NCI-H2081 treated with DMSO at 0.1 percent for 48 hours (cell line): Measurements from ENCODE around the gene PITPNM1.
"Not testable (repeated sequence)": the region's sequence is repeated elsewhere in the genome, so short reads cannot be mapped to it uniquely, and the experiment has no call there.

Experiments used
- DNase-seq: peaks from one replicate; lab custom pipeline; 2025; lab: John Stamatoyannopoulos, UW

The PITPNM1 gene

DNA sequence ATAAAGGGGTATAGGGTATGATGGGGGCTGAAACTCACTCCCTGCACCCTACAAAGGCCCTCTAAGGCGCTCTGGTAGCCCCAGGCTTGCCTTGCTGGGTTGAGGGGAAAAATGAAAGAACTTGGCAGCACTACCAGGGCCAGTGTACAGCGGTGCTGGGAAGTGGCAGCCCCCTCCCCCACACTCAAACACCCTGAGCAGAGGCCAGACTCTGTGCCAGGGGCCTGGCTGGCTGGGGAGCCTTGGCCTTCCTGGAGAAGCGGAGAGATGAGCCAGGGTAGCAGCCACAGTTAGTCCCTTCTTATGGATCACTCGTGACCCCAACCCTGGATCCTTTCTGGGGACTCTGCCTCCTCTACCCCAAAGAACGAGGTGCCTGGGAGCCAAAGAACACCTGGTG lies 38.8 kb downstream of the PITPNM1 start:
- DNase-seq, result no peak

DNA sequence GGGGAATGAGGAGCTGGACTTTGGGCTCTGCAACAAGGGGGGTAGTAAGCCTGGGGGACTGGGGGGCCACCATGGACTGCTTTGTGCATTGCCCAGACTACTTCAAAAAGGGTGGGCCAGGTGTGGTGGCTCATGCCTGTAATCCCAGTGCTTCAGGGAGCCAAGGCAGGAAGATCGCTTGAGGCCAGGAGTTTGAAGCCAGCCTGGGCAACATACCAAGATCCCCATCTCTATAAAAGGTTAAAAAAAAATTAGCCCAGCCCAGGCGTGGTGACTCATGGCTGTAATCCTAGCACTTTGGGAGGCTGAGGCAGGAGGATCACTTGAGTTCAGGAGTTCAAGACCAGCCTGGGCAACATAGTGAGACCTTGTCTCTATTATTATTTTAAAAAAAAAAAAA lies 39.6 kb downstream of the PITPNM1 start:
- not testable (repeated sequence) for DNase-seq

DNA sequence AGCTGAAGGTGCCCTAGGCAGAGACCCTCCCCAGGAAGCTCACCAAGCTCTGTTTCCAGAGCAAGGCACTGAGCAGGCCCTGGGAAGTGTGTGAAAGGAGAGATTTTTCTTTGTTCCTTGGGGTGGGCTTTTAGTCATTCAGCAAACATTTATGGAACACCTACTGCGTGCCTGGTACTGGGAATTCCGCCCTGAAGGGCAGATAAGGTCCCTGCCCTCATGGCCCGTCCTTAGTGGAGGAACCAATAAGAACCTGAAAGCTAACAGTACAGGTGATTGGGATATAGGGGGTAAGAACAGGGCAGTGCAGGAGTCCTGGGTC lies 40.0 kb downstream of the PITPNM1 start:
- no peak for DNase-seq

DNA sequence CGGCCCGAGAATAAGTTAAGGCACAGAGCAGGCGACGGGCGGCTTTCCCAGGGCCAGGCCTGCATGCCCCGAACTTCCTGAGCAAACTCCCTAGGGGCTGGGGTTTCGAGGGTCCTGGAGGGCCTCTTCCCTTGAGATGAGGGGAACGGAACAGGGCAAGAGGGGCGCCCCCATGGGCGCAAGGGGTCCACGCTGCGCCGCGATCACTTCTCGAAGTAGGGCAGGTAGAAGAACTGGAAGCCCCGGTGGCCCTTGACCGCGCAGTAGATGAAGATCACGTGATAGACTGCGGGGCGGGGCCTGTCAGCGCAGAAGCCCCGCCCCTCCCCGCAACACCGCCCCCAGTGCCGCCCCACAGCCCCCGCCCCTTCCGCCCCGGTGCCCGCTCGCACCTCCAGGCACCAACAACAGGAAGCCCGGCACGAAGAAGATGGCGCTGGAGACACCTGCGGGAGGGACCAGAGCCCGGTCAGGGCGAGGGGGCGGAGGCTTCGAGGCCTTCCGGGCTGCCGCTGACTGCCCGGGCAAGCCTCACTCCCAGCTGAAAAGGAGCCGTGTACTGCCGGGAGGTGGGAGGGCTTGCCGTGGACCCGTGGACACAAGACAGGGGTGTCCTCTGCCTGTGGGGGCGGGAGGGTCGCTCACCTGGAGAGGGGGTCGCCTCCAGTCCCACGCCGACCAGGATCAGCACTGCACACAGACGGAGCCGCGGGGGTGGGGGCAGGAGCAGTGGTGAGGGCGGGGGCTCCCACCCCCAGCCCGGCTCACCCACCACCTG lies 40.6 kb downstream of the PITPNM1 start:
- peak; percentile 61 for DNase-seq

GRCh38 chr11:67463680-67464410 lies 41.3 kb downstream of the PITPNM1 start:
- DNase-seq, result no peak

DNA sequence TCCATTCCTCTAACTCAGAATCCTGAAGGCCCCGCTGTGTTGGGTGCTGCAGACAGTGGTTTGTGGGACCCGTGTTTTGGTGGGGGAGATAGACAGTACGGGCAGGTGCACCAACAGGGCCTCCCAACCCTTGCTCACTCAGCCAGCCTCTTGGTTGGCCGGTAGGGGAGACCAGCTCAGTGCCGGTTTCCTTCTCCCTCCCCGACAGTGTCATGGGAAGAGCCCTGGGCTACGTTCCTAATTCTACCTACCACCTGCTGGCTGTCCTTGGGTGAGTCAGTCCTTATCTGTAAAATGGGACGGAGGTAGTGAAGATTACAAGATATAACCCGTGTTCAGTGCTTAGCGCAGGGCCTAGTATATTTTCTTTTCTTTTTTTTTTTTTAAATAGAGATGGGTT lies 42.0 kb downstream of the PITPNM1 start:
- DNase-seq, result no peak

DNA sequence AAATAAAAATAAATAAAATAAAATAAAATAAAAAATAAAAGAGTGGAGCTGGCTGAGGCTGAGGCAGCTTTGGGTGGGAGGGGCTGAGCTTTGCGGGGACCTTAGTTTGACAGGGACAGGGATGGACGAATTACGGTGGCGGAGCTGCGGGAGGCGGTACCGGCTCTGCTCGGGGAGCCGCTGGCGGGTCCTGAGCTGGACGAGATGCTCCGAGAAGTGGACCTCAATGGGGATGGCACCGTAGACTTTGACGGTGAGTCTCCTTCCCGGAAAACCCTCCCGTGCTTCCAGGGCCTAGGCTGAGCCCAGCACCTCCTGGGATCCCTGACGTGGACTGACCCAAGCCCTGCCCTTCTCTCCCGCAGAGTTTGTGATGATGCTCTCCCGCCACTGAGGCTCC lies 46.9 kb downstream of the PITPNM1 start:
- no peak for DNase-seq

- no peak for DNase-seq
Measured at GRCh38 chr11:67457453-67457852, 47.7 kb downstream of the PITPNM1 start.

DNA sequence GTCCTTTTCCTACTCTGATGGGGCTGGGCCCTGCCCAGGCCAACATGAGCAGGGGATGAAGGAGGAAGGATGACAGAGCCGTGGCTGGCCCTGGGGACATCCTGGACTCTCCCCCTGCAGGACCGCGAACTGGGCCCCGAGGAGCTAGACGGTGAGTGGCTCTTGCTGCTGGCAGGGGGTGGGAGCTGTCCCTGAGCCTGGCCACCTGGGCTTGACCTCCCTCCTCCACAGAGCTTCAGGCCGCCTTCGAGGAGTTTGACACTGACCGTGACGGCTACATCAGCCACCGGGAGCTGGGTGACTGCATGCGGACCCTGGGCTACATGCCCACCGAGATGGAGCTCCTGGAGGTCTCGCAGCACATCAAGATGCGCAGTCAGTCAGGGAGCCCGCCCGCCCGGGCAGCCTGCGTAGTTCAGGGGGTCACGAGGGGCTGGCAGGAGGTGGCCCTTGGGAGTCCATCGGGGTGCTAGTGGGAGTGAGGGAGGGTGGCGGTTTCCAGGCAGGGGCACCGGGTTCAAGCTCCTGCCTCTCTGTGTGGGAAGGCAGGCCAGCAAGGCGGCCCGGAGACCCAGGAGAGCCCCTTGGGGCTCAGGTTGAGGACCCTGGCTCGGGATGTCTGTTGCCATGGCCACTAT lies 49.0 kb downstream of the PITPNM1 start:
- DNase-seq, result no peak

GRCh38 chr11:67455054-67455453 lies 50.1 kb downstream of the PITPNM1 start, which contains the start of gene CABP4:
Gene CABP4, plus strand, starts transcription at chr11:67455354. Its CDS starts 70 bp downstream, at chr11:67455424.
- no peak for DNase-seq

DNA sequence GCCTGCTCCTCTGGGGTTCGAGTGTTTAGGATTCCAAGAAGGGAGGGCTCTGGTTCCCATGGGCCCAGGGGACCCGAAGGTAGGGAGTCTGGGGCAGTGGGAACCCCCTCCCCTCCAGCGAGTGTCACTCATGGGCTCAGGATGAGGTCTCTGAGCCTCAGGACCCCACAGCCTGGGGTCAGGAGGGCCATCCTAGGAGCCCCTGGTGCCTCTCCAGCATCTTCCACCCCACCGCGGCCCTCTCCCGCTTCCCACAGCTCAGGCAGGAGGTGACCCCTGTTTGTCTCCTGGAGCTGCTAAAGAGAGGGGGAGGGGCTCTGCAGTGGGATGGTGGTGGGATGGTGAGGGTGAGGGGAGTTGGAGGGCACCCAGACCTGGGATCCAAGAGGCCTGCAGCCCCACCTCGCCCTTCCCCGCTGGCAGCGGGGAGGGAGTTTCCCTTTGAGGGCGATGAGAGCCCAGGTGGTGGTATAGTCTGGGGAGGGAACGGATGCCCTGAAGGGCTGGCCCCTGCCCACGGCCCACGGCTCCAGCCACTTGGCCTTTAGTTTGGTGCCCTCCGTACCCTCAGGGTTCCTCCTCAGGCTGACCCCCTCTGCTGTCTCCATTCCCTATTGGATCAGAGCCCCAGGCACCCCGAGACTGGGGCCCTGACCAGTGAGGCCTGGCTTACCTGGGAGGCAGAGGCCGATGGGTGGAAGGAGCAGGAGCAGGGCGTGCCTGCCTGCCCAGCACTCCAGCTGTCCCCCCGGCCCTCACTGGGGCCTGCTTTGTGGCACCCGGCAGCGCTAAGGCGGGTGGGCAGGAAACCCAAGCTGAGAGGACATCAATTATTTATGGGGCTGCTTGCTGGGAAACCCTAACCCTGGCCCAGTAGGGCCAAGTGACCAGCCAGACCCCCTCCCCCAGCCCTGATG lies 51.1 kb downstream of the PITPNM1 start:
- DNase-seq, result no peak

- DNase-seq, result no peak
Measured at GRCh38 chr11:67452141-67452952, 52.8 kb downstream of the PITPNM1 start, which contains the start of gene GPR152. Gene GPR152, minus strand, starts transcription at chr11:67452729. Its CDS starts 5 bp downstream, at chr11:67452724.

DNA sequence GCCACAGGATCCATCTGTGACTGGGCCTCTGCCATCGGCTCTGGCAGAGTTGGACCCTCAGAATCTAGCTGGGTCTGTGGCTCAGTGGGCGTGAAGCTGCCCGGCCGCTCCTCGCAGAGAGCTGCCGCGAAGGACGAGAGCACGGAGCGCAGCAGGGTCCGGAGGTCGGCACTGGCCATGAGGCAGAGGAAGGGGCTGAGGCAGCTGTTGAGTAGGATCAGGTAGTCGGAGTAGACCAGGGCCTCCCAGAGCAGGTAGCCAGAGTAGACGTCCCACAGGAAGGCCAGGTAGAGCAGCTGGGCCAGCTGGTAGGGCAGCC lies 53.5 kb downstream of the PITPNM1 start:
- DNase-seq, result no peak

- DNase-seq, result no peak
Measured at GRCh38 chr11:67450796-67451657, 54.1 kb downstream of the PITPNM1 start.

DNA sequence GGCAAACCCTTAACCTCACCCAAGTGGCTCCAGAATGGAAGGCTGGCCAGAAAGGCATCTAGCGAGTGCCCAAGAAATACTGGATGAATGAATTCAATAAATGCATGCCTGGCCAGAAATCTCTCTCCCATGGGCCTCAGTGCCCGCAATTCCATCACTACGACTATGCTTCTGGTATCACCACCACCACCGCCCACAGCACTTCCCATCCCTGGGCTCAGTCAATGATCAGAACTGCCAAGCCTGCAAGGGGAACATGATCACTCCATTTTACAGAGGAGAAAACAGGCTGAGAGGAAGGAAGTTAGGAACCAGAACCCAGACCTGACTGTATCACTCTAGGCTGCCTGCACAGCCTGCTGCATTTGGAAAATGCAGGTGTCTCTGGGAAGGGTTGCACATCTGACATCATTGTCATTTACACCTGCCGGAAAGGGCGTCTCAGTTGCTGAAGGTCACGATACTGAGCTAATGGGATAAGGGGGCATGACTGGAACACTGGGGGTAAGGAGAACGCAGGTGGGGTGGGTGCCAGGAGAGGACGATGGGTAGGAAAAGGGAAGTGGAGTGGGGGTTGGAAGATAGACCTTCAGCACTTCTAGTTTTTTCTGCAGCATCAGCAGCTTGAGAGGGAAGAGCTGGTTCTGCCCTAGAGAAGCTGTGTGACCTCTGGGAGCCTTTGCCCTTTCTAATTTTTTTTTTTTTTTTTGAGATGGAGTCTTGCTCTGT lies 55.9 kb downstream of the PITPNM1 start:
- DNase-seq, result no peak

- no peak for DNase-seq
Measured at GRCh38 chr11:67448220-67448609, 56.9 kb downstream of the PITPNM1 start.

DNA sequence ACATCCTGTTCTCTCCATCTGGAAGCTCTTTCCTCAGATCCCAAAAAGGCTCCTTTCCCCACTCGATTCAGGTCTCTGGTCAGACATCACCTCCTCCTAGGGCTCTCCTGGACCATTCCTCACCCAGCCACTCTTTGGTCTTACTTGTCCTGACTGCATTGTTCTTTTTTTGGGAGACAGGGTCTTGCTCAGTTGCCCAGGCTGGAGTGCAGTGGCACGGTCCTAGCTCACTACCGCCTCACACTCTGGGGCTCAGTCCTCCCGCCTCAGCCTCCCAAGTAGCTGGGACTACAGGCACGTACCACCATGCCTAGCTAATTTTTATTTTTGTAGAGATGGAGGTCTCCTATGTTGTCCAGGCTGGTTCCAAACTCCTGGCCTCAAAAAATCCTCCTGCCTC lies 59.6 kb downstream of the PITPNM1 start:
- DNase-seq, result no peak

DNA sequence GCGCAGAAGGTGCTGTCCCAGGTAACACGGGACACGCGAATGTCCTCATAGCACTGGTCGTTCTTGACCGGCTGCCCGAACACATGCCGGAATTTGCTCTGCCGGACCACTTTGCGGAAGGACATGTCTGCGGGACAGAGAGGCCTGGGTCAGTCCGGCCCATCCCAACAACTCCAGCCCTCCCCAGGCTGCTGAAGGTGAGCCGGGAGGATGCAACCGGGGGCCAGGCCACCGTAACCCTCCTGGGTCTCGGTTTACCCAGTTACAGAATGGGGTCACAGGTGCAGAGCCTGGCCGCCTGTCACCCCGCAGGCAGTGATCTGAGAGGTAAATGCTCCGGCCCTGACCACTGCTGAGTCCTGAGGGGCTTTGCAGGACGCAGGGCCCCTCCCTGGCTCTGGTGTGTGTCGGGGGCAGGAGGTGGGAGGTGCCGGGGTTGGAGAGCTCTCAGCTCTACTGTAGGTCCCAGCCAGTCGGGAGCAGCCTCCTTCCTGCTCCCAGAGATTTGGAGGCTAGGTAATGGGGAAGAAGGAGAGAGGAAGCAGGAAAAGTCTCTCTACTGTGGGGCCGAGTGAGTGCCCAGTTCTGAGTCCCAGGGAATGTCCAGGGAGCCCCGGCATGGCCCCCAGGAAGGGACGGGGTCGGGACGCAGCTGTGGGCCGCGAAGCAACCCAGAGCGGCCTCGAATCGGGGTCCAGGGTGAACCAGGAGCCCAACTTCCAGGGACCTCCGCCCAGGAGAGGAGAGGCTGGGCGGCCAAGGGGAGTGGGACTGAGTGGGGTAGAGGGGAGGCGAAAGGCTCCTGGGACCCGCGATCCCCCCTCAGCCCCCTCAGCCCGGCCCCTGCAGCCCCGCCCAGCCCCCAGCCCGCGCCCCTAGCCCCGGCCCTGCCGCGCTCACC lies 62.4 kb downstream of the PITPNM1 start:
- DNase-seq, result no peak
